ENCODE measurements around the gene C5orf15.

Gene C5orf15

GRCh38 chr5:133957591-133957990, 10.8 kb downstream of the C5orf15 start:
- TF ChIP-seq EGR1 (IDR thresholded peaks at IDR 0.05) (no peak), USF1 (IDR thresholded peaks at IDR 0.05) (no peak), TEAD4 (IDR thresholded peaks at IDR 0.05) (no peak), CEBPB (IDR thresholded peaks at IDR 0.05) (no peak), MAX (IDR thresholded peaks at IDR 0.05) (no peak), TCF12 (IDR thresholded peaks at IDR 0.05; ENCODE audit: low read depth) (no peak), TAF1 (IDR thresholded peaks at IDR 0.05; ENCODE audit: low read depth) (no peak), EP300 (IDR thresholded peaks at IDR 0.05; ENCODE audit: borderline replicate concordance) (no peak), FOXM1 (IDR thresholded peaks at IDR 0.05; ENCODE audit: borderline replicate concordance, low read depth) (no peak), ZBTB7A (IDR thresholded peaks at IDR 0.05; ENCODE audit: low read depth) (no peak), RAD21 (IDR thresholded peaks at IDR 0.05; ENCODE audit: low read depth) (no peak), CREB1 (IDR thresholded peaks at IDR 0.05; ENCODE audit: low read depth) (no peak), YY1 (IDR thresholded peaks at IDR 0.05; ENCODE audit: low read depth) (no peak), NFIC (IDR thresholded peaks at IDR 0.05) (no peak)
- TF ChIP-seq, protein P1, sequence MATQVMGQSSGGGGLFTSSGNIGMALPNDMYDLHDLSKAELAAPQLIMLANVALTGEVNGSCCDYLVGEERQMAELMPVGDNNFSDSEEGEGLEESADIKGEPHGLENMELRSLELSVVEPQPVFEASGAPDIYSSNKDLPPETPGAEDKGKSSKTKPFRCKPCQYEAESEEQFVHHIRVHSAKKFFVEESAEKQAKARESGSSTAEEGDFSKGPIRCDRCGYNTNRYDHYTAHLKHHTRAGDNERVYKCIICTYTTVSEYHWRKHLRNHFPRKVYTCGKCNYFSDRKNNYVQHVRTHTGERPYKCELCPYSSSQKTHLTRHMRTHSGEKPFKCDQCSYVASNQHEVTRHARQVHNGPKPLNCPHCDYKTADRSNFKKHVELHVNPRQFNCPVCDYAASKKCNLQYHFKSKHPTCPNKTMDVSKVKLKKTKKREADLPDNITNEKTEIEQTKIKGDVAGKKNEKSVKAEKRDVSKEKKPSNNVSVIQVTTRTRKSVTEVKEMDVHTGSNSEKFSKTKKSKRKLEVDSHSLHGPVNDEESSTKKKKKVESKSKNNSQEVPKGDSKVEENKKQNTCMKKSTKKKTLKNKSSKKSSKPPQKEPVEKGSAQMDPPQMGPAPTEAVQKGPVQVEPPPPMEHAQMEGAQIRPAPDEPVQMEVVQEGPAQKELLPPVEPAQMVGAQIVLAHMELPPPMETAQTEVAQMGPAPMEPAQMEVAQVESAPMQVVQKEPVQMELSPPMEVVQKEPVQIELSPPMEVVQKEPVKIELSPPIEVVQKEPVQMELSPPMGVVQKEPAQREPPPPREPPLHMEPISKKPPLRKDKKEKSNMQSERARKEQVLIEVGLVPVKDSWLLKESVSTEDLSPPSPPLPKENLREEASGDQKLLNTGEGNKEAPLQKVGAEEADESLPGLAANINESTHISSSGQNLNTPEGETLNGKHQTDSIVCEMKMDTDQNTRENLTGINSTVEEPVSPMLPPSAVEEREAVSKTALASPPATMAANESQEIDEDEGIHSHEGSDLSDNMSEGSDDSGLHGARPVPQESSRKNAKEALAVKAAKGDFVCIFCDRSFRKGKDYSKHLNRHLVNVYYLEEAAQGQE (IDR thresholded peaks at IDR 0.05; ENCODE audit: low read depth) = no peak

DNA sequence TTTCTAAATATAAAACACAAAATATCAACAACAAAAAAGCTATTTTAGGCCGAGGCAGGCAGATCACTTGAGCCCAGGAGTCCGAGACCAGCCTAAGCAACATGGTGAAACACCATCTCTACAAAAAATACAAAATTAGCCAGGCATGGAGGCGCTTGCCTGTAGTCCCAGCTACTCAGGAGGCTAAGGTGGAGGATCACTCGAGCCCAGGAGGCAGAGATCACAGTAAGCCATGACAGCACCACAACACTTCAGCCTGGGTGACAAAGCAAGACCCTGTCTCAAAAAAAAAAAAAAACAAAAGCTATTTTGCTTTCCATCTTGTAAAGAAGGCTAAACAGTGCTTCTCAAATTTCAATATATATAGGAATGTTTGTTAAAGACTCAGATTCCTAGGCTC, 11.3 kb downstream of the C5orf15 start:
- TF ChIP-seq CREB1 (IDR thresholded peaks at IDR 0.05; ENCODE audit: low read depth) = no peak
- no peak for TF ChIP-seq CEBPB (IDR thresholded peaks at IDR 0.05)
- no peak for TF ChIP-seq TAF1 (IDR thresholded peaks at IDR 0.05; ENCODE audit: low read depth)
- TF ChIP-seq TCF12 (IDR thresholded peaks at IDR 0.05; ENCODE audit: low read depth) = no peak
- TF ChIP-seq FOXM1 (IDR thresholded peaks at IDR 0.05; ENCODE audit: borderline replicate concordance, low read depth) = no peak
- TF ChIP-seq ZBTB7A (IDR thresholded peaks at IDR 0.05; ENCODE audit: low read depth) = no peak
- TF ChIP-seq, protein P1 (IDR thresholded peaks at IDR 0.05; ENCODE audit: low read depth) = no peak
- no peak for TF ChIP-seq EP300 (IDR thresholded peaks at IDR 0.05; ENCODE audit: borderline replicate concordance)
- TF ChIP-seq TEAD4 (IDR thresholded peaks at IDR 0.05) = no peak
- TF ChIP-seq YY1 (IDR thresholded peaks at IDR 0.05; ENCODE audit: low read depth) = no peak
- no peak for TF ChIP-seq RAD21 (IDR thresholded peaks at IDR 0.05; ENCODE audit: low read depth)
- no peak for TF ChIP-seq NFIC (IDR thresholded peaks at IDR 0.05)
- no peak for TF ChIP-seq EGR1 (IDR thresholded peaks at IDR 0.05)
- no peak for TF ChIP-seq USF1 (IDR thresholded peaks at IDR 0.05)
- TF ChIP-seq MAX (IDR thresholded peaks at IDR 0.05) = no peak

DNA sequence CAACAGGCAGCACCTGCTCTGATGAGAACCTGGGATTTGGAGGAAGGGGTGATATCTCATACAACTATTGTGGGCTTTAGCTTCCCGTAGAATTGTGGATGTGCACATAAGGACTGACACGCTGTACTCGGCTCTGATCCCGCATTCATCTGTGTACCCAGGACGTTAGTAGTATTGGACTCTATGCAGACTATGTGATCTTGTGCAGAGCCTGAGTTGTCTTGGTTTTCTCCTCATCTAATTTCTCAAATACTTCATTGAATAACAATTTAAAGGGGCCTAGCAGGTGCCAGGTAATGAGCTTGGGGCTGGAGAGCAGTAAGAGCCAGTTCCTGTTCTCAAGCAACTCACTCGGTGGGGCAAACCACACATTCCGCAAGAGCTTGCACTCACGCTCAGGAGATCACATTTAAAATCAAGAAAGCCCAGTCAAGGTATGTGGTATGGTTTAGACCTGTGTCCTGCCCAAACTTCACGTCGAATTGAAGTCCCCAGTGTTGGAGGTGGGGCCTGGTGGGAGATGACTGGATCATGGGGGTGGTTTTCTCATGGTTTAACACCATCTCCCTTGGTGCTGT, 14.8 kb downstream of the C5orf15 start:
- TF ChIP-seq USF1 (IDR thresholded peaks at IDR 0.05) (no peak), EP300 (IDR thresholded peaks at IDR 0.05; ENCODE audit: borderline replicate concordance) (no peak)

DNA sequence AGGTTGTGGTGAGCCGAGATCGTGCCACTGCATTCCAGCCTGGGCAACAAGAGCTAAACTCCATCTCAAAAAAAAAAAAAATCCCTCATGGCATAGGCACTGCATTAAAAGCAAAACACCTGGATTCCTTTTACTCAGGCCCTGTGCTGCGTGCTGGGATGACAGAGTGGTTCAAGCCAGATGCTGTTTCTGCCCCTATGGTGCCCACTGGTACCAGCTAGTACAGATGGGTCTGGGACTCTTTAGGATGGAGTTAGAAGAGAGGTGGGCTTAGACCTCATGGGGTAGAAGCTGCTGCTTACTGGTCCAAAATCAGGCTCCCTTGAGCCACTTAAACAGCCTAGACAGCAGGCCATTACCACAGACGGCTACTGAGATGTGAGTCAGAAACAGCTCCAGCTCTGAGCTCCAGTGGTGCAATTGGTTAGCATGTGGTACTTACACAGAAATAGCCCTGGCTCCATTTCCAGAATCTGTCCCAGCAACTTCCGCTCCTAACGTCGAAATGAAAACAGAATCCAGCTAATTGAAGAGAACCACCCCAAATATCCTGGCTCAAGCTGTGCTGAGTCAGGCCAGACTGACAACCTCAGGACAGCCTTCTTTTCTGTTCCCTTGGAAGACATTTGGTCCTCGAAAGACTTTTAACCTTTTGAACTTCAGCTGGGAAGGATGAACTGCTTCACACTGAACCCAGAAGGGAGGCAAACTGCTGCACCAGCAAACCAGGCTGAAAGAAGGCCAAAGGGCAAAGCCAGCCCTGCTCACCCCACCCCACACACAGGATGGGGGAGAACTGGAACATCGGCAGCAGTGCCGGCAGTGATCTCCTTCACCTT, 15.5 kb downstream of the C5orf15 start:
- TF ChIP-seq, protein P1 (IDR thresholded peaks at IDR 0.05; ENCODE audit: low read depth) = no peak
- TF ChIP-seq CREB1 (IDR thresholded peaks at IDR 0.05; ENCODE audit: low read depth) (no peak), YY1 (IDR thresholded peaks at IDR 0.05; ENCODE audit: low read depth) (no peak), TAF1 (IDR thresholded peaks at IDR 0.05; ENCODE audit: low read depth) (no peak), FOXM1 (IDR thresholded peaks at IDR 0.05; ENCODE audit: borderline replicate concordance, low read depth) (no peak), MAX (IDR thresholded peaks at IDR 0.05) (no peak), ZBTB7A (IDR thresholded peaks at IDR 0.05; ENCODE audit: low read depth) (no peak), CEBPB (IDR thresholded peaks at IDR 0.05) (no peak)
